Transverse colon (tissue), 4 donors: Measurements from ENCODE around the gene RCAN1.

ENCODE experiments used
- CTCF ChIP-seq, 5 experiments: fragments of 200-600 bp in 3 of 5; fragments of 450-650 bp in 2 of 5; sonication (generic) in 3 of 5; IDR thresholded peaks; 1 replicate in 2 of 5; 2 replicates in 3 of 5; pipeline ENCODE4 v1.5.1; 2016 to 2017; ENCODE audit warnings: antibody characterized with exemption in 5 of 5, inconsistent platforms in 3 of 5, mild to moderate bottlenecking in 2 of 5, moderate library complexity in 1 of 5
- EP300 ChIP-seq: sonication (generic); formaldehyde crosslinking; IDR thresholded peaks from one replicate; pipeline ENCODE4 v1.6.1; 2017; ENCODE audit warnings: antibody characterized with exemption, low read depth
- POLR2A ChIP-seq: fragments of 450-650 bp; IDR thresholded peaks from one replicate; pipeline ENCODE4 v1.6.1; 2016; ENCODE audit warnings: antibody characterized with exemption, mild to moderate bottlenecking, moderate library complexity
- POLR2AphosphoS5 ChIP-seq, 3 donors: sonication (generic); formaldehyde crosslinking; IDR thresholded peaks; one replicate each; pipeline ENCODE4 v1.6.1; 2016; ENCODE audit warnings: antibody characterized with exemption in 3 of 3

GRCh38 chr21:34642211-34643075 is 27.5 kb upstream of the RCAN1 start:
- TF ChIP-seq CTCF (IDR thresholded peaks at IDR 0.05) (no peak), POLR2AphosphoS5 (IDR thresholded peaks at IDR 0.05) (no peak), POLR2A (no peak), EP300 (no peak)
